Measurements from ENCODE around the gene IGFLR1.
"Not testable (repeated sequence)": the region's sequence is repeated elsewhere in the genome, so short reads cannot be mapped to it uniquely, and the experiment has no call there.

IGFLR1 gene

GRCh38 chr19:35693835-35694599, 48.2 kb downstream of the IGFLR1 start:
- TF ChIP-seq CTCF (conservative IDR thresholded peaks at IDR 0.05) = peak; percentile 99
- peak overlapping the region; percentile 38; the same call in 1 of the 2 replicates for H3K27ac ChIP-seq

- no peak overlapping the region; the same call in 1 of the 2 replicates for H3K27ac ChIP-seq
- TF ChIP-seq CTCF (conservative IDR thresholded peaks at IDR 0.05) = no peak
These were observed 48.8 kb downstream of the IGFLR1 start for GRCh38 chr19:35693422-35693821.

- peak overlapping the region; percentile 60 for H3K27ac ChIP-seq
- TF ChIP-seq CTCF (conservative IDR thresholded peaks at IDR 0.05) = no peak
These were observed 50.2 kb downstream of the IGFLR1 start for GRCh38 chr19:35692010-35692409.

GRCh38 chr19:35691106-35691505, 51.1 kb downstream of the IGFLR1 start:
- not testable (repeated sequence) for H3K27ac ChIP-seq

- no peak for TF ChIP-seq CTCF (conservative IDR thresholded peaks at IDR 0.05)
- no peak overlapping the region for H3K27ac ChIP-seq
These were observed 52.4 kb downstream of the IGFLR1 start for GRCh38 chr19:35689836-35690235.
